Sigmoid colon (tissue), 7 donors: ENCODE measurements around the gene SAYSD1. TPM values are rescaled to one million over a fixed set of nuclear protein-coding genes. Genes with fewer than 3 reads are reported as not detected.

ENCODE experiments used
- DNase-seq: peaks from one replicate; pipeline ENCODE4 v3.0.0-alpha.2; 2019
- H3K27ac ChIP-seq, 4 donors: fragments of 200-600 bp; sonication (generic); one replicate each; pipeline ENCODE4 v1.5.1; 2016 to 2019; ENCODE audit warnings: mild to moderate bottlenecking in 1 of 4
- H3K27me3 ChIP-seq, 3 donors: fragments of 200-600 bp; sonication (generic); one replicate each; pipeline ENCODE4 v1.5.1; 2019; ENCODE audit warnings: mild to moderate bottlenecking in 1 of 3
- H3K36me3 ChIP-seq, 4 donors: fragments of 200-600 bp; sonication (generic); one replicate each; pipeline ENCODE4 v1.5.1; 2016 to 2019
- H3K4me1 ChIP-seq, 4 donors: fragments of 200-600 bp; sonication (generic); one replicate each; pipeline ENCODE4 v1.5.1; 2017 to 2019
- H3K4me3 ChIP-seq, 4 donors: fragments of 200-600 bp; sonication (generic); one replicate each; pipeline ENCODE4 v1.5.1; 2017 to 2019; ENCODE audit warnings: mild to moderate bottlenecking in 2 of 4, moderate library complexity in 1 of 4
- H3K9me3 ChIP-seq, 4 donors: fragments of 200-600 bp in 3 of 4; sonication (generic) in 3 of 4; one replicate each; pipeline versions ENCODE4 v1.5.1 to v1.6.1; 2013 to 2019
- EP300 ChIP-seq, 4 donors: sonication (generic); formaldehyde crosslinking; IDR thresholded peaks; one replicate each; pipeline ENCODE4 v1.6.1; 2017; ENCODE audit warnings: antibody characterized with exemption in 4 of 4
- POLR2A ChIP-seq, 2 donors: fragments of 450-650 bp; IDR thresholded peaks; one replicate each; pipeline ENCODE4 v1.6.1; 2016; ENCODE audit warnings: antibody characterized with exemption in 2 of 2, mild to moderate bottlenecking in 2 of 2, moderate library complexity in 2 of 2
- POLR2AphosphoS5 ChIP-seq, 4 donors: sonication (generic); formaldehyde crosslinking; IDR thresholded peaks; one replicate each; pipeline ENCODE4 v1.6.1; 2017; ENCODE audit warnings: antibody characterized with exemption in 4 of 4
- WGBS, 2 donors: extraction: QIAGEN DNeasy Blood & Tissue Kit; methylation state at CpG; one replicate each; pipeline ENCODE4 v1.1.7; 2013; 5-methylcytosine and 5-hydroxymethylcytosine counted together
- intact Hi-C: fragments of 100-400 bp; cut with DNase I; formaldehyde crosslinking; loops from one replicate; pipeline ENCODE4 v1.15.1; 2023
- polyA plus RNA-seq, 3 donors: library from polyadenylated mRNA; stranded (reverse); fragments of 200-250 nt; gene quantifications; one replicate each; pipeline ENCODE4 v1.2.3, GENCODE V29; 2013
- total RNA-seq, 4 donors: library from RNA; depleted of rRNA; stranded (reverse); fragments of >200 nt; gene quantifications; one replicate each; pipeline ENCODE4 v1.1.0, GENCODE V29; 2016
- TF ChIP-seq, protein P1 (sequence below), 4 experiments: fragments of 450-650 bp in 3 of 4; fragments of 200-600 bp in 1 of 4; IDR thresholded peaks; one replicate each; pipeline ENCODE4 v1.5.1; 2016 to 2019; ENCODE audit warnings: antibody characterized with exemption in 4 of 4, mild to moderate bottlenecking in 3 of 4, moderate library complexity in 2 of 4
- donor health status: healthy with polysubstance abuse.
- donor health status: Bipolar disorder and iron deficiency.
- donor health status: healthy.

The SAYSD1 gene
- total and polyA plus RNA-seq, 7 donors = 8.8 to 20.8 (median 15.0) TPM

- WGBS, 2 donors = 29 to 68% methylated on average over 7 of the region's 7 CpGs
- no peak for DNase-seq
- peaks cover 0 to 25% (median 0%) of the 10 kb centered on the region in 3 donors for H3K27me3 ChIP-seq
- no peak for TF ChIP-seq POLR2A (IDR thresholded peaks at IDR 0.05)
- no peak for TF ChIP-seq EP300 (IDR thresholded peaks at IDR 0.05)
- no peak for TF ChIP-seq POLR2AphosphoS5 (IDR thresholded peaks at IDR 0.05)
- TF ChIP-seq, protein P1, sequence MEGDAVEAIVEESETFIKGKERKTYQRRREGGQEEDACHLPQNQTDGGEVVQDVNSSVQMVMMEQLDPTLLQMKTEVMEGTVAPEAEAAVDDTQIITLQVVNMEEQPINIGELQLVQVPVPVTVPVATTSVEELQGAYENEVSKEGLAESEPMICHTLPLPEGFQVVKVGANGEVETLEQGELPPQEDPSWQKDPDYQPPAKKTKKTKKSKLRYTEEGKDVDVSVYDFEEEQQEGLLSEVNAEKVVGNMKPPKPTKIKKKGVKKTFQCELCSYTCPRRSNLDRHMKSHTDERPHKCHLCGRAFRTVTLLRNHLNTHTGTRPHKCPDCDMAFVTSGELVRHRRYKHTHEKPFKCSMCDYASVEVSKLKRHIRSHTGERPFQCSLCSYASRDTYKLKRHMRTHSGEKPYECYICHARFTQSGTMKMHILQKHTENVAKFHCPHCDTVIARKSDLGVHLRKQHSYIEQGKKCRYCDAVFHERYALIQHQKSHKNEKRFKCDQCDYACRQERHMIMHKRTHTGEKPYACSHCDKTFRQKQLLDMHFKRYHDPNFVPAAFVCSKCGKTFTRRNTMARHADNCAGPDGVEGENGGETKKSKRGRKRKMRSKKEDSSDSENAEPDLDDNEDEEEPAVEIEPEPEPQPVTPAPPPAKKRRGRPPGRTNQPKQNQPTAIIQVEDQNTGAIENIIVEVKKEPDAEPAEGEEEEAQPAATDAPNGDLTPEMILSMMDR (IDR thresholded peaks at IDR 0.05) = no peak
- no peaks in the 10 kb centered on the region for H3K4me1 ChIP-seq
- H3K4me3 ChIP-seq = no peak overlapping the region
- H3K36me3 ChIP-seq = no peaks in the 10 kb centered on the region
- intact Hi-C loops = no loop called here
- no peaks in the 10 kb centered on the region for H3K9me3 ChIP-seq
- H3K27ac ChIP-seq = no peak overlapping the region
These were observed 54.4 kb downstream of the SAYSD1 start for GRCh38 chr6:39060467-39061160.

- Histone ChIP-seq H3K4me1 (no peaks in the 10 kb centered on the region), H3K9me3 (no peaks in the 10 kb centered on the region), H3K27ac (no peak overlapping the region), H3K36me3 (no peaks in the 10 kb centered on the region), H3K27me3 (peaks cover 0 to 25% (median 0%) of the 10 kb centered on the region in 3 donors), H3K4me3 (no peak overlapping the region)
- intact Hi-C loops = no loop called here
- TF ChIP-seq POLR2AphosphoS5 (IDR thresholded peaks at IDR 0.05) (no peak), EP300 (IDR thresholded peaks at IDR 0.05) (no peak), POLR2A (IDR thresholded peaks at IDR 0.05) (no peak)
- TF ChIP-seq, protein P1 (IDR thresholded peaks at IDR 0.05) = no peak
- 17 to 58% methylated on average over 14 of the region's 14 CpGs for WGBS, 2 donors
- no peak for DNase-seq
These were observed 55.3 kb downstream of the SAYSD1 start for GRCh38 chr6:39059496-39060310.

- TF ChIP-seq, protein P1 (IDR thresholded peaks at IDR 0.05) = no peak
- no peak for TF ChIP-seq EP300 (IDR thresholded peaks at IDR 0.05)
- no peak for TF ChIP-seq POLR2AphosphoS5 (IDR thresholded peaks at IDR 0.05)
- 79 to 85% methylated on average over 6 of the region's 6 CpGs for WGBS, 2 donors
- H3K36me3 ChIP-seq = no peaks in the 10 kb centered on the region
- no peaks in the 10 kb centered on the region for H3K4me1 ChIP-seq
- intact Hi-C loops = no loop called here
- no peak overlapping the region for H3K27ac ChIP-seq
- no peak overlapping the region for H3K4me3 ChIP-seq
- H3K27me3 ChIP-seq = peaks cover 0 to 30% (median 0%) of the 10 kb centered on the region in 3 donors
- no peak for DNase-seq
- no peaks in the 10 kb centered on the region for H3K9me3 ChIP-seq
These were observed 56.4 kb downstream of the SAYSD1 start for GRCh38 chr6:39058471-39059147.

DNA sequence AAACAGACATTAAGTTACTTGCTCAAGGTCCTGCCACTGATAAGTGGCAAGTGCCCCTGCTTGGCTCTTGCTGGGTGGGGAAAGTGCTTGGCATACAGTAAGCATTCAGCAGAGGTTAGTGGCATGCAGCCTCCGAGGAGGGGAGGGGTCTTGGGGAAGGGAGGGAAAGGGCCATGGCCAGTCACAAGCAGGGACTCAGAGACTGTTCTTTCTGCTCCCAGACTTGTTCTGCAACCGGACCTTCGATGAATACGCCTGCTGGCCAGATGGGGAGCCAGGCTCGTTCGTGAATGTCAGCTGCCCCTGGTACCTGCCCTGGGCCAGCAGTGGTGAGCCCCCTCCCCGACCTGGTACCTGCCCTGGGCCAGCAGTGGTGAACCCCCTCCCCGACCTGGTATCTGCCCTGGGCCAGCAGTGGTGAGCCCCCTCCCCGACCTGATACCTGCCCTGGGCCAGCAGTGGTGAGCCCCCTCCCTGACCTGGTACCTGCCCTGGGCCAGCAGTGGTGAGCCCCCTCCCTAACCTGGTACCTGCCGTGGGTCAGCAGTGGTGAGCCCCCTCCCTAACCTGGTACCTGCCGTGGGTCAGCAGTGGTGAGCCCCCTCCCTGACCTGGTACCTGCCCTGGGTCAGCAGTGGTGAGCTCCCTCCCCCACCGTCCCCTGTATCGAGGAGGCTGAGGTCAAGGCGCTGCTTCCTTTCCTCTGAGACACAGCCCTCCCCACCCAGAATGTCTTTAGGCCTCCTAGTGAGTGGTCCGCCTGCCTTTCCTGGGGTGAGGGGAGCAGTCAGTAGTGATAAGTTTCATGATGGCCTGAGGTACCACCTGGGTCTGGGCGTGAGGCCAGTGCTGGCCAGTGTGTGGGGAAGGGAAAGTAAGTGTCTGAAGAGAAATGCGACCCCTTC lies 57.5 kb downstream of the SAYSD1 start:
- DNase-seq = no peak
- no peak overlapping the region for H3K27ac ChIP-seq
- H3K4me3 ChIP-seq = no peak overlapping the region
- H3K4me1 ChIP-seq = no peaks in the 10 kb centered on the region
- no peaks in the 10 kb centered on the region for H3K36me3 ChIP-seq
- peaks cover 0 to 30% (median 0%) of the 10 kb centered on the region in 3 donors for H3K27me3 ChIP-seq
- TF ChIP-seq POLR2A (IDR thresholded peaks at IDR 0.05) (no peak), EP300 (IDR thresholded peaks at IDR 0.05) (no peak), POLR2AphosphoS5 (IDR thresholded peaks at IDR 0.05) (no peak)
- TF ChIP-seq, protein P1 (IDR thresholded peaks at IDR 0.05) = no peak
- WGBS, 2 donors = 78 to 80% methylated on average over 17 of the region's 17 CpGs
- no peaks in the 10 kb centered on the region for H3K9me3 ChIP-seq
- intact Hi-C loops = no loop called here
